NK-92 (cell line): Measurements from ENCODE around the gene TIMM44.
A peak's percentile ranks its signal among the peaks of the same experiment; 100 is the strongest.

Experiments
- DNase-seq: peaks from one replicate; lab custom pipeline; 2025; ENCODE audit not compliant: unreplicated experiment; lab: John Stamatoyannopoulos, UW

The TIMM44 gene, protein sequence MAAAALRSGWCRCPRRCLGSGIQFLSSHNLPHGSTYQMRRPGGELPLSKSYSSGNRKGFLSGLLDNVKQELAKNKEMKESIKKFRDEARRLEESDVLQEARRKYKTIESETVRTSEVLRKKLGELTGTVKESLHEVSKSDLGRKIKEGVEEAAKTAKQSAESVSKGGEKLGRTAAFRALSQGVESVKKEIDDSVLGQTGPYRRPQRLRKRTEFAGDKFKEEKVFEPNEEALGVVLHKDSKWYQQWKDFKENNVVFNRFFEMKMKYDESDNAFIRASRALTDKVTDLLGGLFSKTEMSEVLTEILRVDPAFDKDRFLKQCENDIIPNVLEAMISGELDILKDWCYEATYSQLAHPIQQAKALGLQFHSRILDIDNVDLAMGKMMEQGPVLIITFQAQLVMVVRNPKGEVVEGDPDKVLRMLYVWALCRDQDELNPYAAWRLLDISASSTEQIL

DNA sequence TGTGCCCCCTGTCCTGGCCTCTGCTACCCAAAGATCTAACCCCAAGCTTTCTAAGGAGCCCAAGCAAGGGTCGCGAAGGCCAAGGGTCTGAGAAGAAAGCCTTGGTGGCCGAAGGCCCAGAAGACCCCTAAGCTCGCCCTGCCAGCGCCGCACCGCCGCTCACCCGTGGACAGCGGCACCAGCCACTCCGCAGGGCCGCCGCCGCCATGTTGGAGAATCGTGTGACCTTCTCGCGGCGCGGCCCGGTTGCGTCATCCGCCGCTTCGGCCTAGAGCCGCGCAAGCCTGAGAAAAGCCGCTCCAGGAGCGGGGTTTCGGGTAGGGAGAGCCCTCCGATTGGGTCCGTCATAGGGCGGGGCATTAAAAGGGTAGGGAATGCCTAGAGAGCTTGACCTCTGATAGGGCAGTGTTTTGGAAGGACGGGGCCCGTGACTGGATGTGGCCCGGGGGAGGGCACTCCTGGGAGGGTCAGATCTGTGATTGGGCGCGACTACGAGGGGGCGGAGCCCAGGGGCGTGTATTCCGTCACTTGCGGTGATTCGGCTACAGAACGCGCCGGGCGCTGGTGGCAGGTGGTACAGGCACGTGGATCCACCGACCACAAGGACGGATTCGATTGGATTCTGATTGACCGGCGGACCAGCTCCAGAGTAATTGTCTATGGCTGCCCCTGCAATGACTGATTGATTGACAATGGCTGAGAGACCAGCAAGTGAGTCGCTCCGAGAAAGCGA lies at the start of gene TIMM44:
TSS of gene TIMM44 (minus strand) at position 223 of the 733 bp plus-strand sequence. CDS start at position 208, 15 bp downstream.
- DNase-seq = peak; percentile 87

DNA sequence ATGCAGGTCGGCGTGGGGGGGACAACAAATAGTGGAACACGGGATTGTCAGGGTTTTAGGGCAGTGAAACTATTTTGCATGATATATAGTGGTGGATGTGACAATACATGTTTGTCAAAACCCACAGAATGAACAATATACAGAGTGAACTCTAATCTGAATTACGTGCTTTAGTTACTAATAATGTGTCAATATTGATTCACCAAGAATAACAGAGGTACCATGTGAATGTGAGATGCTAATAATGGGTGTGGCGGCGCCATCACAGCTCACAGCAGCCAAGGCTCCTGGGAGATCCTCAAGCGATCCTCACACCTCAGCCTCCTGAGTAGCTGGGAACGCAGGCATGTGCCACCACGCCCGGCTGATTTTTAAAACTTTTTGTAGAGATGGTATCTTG lies 49.1 kb upstream of the TIMM44 start:
- DNase-seq = no peak

DNA sequence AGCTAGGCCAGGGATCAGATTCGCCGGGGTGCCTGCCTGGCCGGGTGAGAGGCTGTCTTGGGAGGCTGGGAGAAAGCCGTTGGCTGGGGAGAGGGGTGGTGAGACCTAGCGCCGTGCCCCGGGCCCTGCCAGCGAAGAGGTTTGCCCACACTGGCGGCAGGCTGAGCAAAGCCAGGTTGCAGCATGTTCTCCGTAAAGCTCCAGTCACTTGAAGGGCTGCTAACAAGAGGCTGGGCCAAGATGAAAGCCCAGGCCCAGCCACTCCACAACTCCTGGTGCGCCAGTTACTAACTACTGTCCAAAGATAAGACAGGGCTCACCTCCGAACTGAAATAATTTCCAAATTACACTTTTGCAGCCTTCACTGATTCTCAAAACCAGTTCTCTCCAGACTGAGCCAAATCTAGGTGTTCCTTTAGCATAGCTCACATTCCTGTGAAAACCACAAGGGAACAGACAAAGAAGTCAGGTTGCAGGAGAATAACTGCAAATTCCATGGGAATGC lies 45.7 kb upstream of the TIMM44 start:
- DNase-seq = no peak

DNA sequence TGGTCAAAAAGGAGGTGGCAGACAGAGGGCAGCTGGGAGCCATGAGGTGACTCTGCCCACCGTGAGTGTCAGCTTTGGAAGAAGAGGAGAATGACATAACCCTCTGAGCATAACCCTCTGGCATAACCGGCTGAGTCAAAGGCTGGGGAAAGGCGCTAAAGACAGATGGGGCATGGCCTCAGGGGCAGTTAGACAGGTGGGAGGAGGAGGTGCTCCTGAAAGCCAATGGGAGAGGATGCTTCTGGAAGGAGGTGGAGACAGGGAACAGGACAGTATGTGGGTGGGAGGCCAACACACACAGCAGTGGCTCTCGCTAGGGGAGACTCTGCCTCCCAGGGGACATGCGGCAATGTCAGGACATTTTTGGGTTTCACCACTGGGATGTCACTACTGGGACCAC lies 44.8 kb upstream of the TIMM44 start:
- DNase-seq = no peak

DNA sequence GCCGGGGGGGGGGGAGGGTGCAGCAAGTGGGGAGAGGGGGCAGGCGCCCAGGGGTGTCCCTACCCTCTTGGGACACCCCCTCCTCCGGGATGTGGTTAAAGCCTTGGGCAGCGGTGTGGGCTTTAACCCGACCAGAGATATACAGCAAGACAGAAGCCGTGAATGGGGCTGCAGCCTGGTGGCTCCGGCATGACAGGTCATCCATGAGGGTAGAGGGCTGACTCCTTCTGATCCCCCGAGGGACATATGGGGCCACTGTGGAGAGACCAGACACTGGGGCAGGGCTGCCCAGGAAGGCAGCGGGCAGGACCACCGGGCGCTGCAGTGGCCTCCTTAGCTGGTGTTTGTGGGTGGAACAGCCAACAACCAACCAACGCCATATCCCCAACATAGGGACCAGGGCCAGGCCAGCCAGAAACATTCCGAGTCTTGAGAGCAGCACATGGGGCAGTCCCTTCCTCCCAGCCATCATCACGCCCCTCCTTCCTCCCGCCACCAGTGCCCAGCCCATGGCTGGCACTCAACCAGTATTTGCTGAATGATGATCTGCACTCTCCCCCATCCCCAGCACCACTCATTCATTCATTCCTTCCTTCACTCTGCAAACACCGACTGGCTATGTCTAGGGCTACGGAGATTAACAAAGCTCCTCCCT lies 43.8 kb upstream of the TIMM44 start:
- no peak for DNase-seq

DNA sequence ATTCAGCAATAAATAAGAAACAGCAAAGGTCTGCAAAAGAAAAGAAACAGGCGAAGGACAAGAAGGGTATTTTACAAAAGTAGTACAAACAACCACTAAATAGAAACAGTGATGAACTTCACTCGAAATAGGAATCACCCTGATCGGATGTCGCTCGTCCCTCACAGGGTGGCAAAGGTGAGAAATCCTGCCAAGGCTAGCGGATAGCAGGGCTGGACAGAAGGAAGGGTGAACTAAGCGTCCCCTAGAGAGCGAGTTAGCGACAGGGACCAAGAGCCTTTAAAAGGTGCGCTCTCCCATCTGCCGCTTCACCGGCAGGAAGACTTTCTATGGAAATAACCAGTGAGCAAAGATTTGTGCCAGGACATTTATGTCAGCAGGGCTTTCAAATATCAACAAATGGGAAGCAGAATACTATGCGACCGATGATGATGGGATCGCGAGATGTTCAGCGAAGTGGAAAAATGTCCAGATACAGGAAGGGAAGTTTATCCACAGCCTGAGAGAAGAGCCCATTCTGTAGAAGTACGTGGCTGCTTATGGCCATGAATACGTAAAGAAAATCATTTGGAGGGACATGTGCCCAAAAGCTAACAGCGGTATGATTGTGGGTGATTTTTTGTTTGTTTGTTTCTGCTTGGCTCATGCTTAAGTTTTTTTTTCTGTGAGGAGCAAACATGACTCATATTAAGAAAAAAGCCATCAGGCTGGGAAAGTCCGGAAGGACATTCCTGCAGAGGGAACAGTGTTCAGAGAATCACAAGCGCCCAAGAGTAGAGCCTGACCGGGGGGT lies 43.1 kb upstream of the TIMM44 start:
- no peak for DNase-seq

DNA sequence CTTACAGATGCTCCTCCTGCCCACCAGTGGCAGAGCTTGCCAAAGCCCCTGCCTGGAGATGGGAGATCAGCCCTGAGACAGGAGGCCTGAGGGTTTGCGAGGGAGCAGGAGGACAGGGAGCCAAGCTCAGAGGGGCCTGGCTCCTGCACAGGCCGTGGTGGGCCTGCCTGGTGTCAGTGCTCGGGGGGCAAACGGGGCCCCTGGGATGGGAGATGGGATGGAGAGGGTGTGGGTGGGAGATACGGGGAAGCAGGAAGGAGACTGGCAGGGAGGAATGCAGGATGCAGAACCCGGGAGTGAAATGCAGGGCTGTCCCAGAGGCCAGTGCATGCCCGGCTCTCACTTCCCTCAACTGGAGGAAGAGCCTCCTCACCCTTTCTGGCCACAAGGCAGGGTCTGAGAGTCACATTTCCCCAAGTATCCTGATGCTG lies 42.0 kb upstream of the TIMM44 start:
- DNase-seq = no peak

DNA sequence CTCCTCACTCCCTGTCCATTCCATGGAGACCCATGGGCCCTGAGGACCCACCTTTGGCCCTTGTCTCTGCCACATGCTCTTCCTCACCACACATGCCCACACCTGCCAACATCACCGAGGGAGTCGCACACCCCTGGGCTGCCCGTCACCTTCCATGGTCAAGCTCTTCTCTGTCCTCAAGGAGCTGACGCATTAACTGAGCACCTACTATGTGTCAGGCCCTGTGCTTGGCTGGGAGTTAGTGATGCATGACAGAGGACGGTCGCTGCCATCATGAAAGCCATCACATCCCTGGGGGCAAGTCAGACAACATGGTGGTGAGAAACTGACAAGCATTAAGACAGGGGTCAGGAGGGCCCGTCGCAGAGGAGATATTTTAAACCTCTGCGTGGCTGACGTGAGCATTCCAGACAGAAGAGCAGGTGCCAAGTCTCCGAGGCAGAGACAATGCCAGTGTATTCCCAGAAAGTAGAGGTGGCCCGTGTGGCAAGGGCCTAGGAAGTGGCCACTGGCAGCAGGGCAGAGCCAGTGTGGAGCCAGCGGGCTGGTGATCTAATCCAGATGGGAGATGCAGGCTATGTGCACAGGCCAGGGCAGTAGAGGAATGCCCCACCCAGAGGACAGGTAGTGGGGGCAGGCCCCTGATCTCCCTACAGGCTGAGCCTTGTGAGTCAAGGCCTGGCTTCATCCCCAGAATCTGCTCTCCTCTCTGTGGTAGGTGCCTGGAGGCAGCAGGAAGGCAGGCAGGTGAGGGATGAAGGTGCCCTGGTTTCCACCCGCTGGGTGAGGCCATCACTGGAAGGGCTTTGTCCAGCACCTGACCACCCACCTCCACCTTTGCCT lies 40.8 kb upstream of the TIMM44 start:
- DNase-seq = no peak

DNA sequence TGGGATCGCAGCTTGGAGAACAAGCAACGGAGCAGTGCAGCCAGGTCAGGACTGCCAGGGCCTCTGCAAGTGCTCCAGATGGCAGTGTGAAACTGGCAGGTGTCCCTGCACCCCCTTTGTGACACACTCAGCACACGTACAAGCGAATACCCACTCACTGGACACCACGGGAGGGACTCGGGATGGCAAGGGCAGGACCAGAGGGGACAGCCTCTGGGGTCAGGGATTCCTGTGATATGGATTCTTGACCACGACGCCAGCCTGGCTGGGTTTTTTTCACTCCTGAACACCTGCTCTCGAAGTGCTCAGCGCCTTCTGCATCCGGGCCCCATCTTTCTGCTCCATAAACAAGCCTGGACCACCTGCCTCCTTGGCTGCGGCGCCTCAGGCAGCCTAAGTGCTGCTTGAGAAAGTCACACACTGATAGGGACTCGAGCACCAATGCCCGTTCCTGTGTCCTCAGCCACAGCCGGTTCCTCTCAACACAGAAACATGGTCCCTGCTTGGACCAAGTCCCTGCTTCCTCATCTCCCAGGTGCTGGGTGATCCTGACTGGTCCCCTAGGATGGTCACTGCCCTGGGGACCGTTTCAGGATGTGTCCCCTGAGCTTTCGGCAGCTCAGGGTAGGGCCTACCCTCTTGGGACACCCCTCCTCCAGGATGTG lies 40.0 kb upstream of the TIMM44 start:
- no peak for DNase-seq

DNA sequence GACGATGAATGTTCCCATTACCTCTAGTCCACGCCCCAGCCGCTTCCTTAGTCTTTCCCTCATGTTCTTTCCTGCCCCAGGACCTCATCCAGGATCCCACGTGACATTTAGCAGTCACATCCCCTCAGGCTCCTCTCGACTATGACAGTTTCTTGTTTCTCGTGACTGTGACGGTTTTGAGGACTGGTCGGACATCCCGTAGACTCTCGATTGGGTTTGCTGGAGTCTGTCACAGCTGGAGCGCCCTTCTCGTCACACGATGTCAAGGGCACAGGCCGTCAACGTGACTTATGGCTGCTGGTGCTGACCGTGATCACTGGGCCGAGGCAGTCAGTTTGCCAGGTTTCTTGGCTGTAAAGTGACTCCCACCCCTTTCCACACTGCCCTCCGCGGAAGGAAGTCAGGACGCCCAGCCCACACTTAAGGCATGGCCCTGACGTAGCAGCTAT lies 39.2 kb upstream of the TIMM44 start:
- DNase-seq = no peak

DNA sequence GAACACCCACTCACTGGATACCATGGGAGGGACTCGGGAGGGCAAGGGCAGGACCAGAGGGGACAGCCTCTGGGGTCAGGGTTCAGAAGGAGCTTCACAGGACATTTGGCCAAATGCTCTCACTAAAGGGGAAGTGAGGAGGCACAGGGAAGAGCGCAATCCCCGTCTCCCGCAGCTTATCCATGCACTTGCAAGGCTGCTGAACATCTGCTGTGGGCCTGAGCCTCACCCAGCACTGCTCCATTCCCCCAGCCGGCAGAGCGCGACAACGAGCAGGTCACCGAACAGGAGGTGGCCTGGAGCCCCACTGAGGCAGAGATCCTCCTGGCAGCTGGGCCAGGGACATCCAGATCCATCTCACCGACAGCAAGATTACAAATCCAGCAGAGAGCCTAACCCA lies 38.6 kb upstream of the TIMM44 start:
- DNase-seq = no peak

DNA sequence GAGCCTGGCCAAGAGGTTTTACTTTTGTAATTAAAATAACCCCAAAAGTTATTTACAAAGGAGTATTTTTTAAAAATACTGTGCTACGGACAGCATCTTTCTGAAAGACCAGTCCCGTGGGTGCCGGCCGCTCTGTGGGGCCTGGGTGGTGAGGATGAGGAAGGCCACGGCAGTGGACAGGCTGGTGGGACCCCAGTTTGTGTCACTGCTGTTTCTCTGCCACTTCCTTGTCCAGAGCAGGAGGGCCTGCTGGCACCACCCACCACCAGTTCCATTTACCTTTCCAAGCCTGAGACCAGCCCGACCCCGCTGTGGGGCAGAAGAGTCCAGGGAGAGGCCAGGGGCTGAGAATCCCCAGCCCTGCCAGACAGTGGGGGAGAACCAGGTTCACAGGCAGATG lies 38.2 kb upstream of the TIMM44 start:
- no peak for DNase-seq

DNA sequence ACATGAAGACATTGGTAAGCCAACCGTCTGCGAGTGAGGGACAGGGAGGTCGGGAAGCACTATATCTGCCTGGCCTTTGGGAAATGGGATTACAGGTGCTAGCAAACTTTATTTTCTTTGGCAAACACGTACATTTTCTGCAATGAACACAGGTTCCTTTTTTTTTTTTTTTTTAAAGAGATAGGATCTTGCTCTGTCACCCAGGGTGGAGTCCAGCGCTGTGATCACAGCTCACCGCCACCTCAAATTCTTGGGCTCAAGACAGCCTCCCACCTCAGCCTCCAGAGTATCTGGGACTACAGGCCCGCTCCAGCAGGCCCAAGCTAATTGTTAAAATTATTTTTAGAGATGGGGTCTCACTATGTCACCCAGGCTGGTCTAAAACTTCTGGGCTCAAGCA lies 37.7 kb upstream of the TIMM44 start:
- DNase-seq = no peak

DNA sequence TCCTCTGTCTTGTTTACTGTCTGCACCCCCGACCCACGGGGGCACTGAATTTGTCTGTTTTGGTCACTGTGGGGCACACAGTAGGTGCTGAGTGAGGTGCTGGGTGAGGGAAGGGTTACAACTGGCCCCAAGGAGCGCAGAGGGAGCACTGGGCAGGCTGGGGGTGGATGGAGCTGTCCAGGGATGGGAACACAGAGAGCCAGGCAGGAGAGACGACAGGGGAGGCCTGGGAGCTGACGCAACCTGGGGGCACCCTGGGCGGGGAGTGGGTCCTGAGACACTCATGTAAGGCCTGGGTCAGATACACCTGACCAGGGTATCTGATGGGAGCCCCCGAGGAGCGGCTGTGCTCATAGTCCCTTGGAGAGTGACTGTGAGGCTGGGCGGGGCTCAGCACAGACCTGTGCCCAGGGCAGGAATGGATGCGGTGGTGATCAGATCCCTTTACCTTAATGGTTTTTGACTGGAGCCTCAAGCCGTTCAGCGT lies 37.2 kb upstream of the TIMM44 start:
- no peak for DNase-seq

DNA sequence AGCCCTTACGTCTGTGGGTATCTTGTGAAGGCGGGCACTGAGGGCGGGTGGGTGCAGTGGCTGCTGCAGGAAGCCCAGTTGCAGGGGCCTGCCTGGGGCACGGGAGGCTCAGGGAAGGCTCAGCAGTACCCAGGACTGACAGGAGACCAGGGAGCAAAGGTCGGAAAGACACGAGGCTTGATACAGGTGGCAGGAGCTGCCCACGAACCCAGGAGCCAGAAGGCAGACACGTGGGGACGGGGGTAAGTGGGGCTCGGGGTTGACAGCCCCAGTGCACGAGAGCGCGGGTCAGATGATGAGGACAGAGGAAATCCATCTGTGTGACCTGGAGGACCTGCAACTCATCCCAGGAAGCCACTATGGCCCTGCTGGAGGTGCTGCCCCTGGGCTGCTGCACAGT lies 36.7 kb upstream of the TIMM44 start:
- no peak for DNase-seq

DNA sequence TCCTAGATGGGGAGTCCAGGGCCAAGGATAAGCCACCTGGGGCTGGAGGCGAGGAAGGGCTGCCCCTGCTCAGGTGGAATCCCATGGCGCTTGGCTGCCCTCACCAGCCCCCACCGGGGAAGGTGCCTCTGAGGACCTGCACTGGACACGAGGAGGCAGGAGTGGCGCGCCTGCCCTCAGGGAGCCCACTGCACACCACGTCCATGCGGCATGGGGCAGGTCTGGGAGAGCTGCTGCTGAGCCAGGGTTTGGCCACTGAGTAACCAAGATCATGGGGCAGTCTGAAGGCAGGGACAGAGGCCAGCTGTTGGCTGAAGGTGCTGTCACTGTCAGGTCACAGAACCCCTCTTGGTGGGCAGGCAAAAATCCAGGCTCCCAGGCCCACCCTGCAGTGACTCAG lies 36.1 kb upstream of the TIMM44 start:
- DNase-seq = no peak

DNA sequence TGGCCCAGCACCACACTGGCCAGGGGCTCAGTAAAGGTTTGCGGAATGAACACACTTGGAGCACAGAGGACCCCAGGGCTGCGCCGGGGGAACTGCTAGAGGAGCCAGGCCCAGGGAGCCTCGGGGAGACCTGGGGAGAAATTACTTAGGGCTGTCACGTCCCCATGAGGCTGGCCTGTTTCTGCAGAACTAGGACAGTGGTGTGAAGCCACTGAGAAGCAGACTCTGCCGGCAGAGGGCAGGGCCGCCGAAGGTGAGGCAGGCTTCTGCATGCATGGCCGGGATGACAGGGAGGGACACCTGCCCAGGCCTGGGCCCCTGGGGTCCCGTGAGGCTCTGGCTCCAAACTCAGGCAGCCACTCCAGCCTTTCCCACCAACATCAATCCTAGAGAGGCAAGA lies 35.5 kb upstream of the TIMM44 start:
- no peak for DNase-seq

DNA sequence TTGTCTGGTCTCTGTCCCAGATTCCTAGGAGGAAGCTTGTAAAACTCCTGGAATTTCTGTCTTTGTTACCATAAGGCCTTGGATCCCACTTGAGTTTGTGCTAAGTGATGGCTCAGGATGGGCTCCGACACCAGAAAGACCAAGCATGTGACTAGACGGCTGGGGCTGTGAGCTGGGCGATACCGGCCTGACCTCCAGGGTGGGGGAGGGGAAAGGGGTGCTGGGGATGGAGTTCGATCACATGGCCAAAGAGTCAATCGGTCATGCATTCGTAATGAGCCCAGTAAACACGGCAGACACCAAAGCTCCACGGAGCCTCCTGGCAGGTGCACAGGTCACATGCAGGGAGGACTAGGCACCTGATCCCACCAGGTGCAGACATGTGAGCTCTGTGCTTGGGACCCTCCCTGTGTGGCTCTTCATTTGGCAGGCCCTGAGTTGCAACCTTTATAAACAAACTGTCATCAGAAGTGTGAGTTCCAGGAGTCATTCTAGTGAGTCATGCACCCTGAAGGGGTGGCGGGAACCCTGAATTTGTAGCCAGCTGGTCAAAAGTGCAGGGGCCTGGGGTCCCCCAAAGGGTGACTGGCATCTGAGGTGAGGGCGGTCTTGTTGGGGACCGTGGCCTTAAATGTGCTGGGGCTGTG lies 34.8 kb upstream of the TIMM44 start:
- no peak for DNase-seq

DNA sequence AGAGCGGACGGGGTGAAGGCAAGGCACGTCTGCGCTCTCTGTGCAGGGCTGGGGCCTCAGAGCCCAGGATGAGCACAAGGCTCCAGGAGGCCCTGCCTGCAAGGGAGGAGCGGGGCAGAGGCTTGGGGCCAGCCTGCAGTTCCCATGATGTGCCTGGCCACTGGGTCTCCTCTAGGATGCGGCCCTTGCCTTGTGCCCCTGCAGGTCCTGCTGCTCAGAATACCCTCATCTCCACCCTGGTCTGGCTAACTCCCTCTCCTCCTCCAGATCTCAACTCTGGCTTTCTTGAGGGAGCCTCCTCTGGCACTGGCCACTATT lies 34.2 kb upstream of the TIMM44 start:
- no peak for DNase-seq
